Stimulated activated CD8-positive, alpha-beta memory T cell treated with anti-CD3 and anti-CD28 coated beads, Interleukin-4, amount 100 ng/mL, for 4 hours (primary cell): ENCODE data around the gene METTL21C.

Source experiments
- DNase-seq, 2 donors: peaks; one replicate each; pipeline ENCODE4 v3.0.0-alpha.2; 2020; ENCODE audit warnings: low read depth in 2 of 2, low spot score in 1 of 2

Gene METTL21C

DNA sequence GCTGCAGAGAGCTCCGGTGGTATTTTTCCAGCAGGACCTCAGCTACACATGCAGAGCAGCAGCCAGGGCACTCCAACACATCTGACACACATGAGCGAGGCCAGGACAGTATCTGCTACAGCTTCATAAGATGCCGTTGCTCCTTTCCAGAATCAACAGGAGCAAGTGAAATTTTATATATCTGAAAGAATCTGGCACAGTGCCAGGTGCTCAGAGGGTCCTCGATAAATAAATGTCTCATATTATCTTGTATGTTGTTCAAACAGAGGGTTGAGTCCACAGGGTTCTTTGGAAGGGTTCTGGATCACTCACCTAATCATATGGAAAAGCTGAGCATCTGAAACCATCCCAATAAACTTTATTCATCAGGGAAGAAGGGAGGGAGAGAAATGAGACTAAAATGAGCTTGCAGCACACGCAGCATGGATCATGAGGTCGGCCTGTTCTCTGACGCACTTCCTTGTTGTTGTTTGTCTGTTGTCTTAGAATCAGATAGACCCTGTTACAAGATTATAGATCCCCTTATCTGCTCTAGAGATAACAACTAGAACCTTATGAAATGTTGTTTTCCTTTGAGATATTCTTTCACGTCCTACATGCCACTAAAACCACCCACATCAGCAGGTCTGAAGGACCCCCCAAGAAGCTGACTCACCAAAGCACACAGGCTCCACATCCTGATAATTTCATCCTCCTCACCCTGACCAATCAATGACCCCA is 3.2 kb upstream of the METTL21C start:
- DNase-seq: no peak

DNA sequence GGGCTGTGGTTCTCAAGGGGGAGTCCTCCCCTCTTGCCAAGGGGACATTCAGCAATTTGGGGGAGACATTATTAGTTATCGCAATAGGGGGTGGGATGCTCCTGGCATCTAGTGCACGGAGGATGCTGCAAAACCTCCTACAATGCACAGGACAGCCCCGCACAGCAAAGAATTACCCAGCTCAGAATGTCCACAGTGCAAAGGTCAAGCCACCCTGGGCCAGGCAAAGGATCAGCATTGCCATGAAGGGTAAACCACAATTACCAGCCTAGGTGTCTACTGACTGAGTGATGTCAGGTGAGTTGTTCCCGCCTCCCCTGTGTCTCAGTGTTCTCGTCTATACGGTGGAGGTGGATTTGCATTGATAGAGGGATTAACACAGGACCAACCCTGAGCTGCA is 2.4 kb upstream of the METTL21C start:
- DNase-seq: no peak

DNA sequence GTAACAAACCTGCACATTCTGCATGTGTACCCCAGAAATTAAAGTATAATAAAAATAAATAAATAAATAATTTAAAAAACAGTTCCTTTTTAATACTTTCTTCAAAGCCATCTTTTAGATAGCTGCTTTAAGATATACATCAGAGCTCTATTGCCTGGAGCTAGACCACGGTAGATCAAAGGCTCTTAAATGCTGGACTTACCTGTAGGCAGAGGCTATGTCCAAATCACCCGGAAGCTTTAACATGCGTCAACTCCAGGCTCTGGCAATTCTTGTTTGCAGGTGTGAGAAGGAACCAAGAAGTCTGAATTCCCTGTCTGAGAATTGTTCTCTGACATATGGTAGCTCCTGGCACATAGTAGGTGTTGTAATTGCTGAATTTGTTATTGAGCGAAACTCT is 1.6 kb upstream of the METTL21C start:
- DNase-seq: no peak

DNA sequence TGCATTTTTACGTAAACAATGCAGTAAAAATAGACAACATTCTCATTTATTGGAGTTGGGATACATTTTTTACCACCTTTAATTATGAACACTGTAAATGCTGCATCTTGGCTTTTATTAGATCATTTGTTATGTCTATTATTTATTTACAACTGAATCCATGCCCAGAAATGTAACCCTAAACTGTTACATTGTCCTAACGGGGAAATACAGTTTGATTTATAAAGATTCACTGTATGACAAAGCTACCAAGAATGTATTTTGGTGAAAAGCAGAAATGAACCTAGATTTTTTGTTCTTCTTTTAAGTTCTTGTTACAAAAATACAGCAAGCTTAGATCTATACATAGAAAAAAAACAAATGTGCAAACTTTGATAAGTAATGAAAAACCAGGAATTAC is 1.1 kb downstream of the METTL21C start:
- DNase-seq: no peak

DNA sequence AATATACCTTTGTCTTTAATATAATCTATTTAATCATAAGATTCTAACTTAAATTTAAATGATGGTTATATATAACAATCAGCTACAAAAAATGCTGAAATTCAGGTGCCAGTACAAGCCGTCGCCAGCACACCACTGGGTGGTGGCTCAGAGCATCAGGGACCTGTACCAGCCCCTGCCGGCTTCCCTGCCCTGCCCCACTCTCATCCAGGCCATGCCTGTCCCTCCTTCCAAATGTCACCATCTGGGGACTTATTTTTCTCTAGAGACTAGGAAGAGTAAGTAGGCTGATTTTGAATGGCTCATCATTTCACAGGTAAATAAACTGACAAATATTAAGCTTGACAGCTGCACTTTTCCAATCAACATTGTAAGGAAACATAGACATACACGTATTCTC is 1.6 kb downstream of the METTL21C start:
- no peak for DNase-seq

DNA sequence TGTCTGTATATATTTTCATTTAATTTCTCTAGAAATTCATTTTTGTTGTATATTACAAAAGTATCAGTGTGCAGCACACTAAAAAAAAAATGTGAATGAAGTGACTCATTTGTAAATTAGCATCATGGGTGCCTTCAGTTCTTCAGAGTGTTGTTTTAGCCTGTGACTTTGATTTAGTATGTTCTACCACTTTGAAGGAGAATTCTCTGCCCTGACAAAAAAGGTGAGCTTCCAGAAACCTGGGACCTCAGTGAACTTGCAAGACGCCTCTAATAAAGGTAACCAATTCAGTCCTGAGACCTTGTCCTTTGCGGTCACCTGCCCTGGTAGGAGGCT is 2.4 kb downstream of the METTL21C start:
- DNase-seq: no peak

DNA sequence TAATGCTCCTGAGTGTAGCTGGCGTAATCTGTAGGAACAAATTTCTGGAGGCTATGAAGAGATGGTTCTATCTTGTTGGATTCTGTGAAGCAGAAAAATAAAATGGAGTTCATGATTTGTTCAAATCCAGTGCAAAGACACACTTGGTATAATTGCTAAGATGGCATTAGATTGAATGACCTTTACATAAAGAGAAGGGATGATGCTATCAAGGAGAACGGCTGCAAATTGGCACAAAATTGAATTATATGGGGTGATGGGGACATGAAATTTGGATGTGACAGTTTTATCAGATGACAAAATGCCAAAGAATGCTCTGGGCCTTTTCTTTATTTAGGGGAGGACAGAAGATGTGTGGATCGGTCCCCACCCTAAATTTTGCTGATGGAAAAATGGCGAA is 4.0 kb downstream of the METTL21C start:
- no peak for DNase-seq

DNA sequence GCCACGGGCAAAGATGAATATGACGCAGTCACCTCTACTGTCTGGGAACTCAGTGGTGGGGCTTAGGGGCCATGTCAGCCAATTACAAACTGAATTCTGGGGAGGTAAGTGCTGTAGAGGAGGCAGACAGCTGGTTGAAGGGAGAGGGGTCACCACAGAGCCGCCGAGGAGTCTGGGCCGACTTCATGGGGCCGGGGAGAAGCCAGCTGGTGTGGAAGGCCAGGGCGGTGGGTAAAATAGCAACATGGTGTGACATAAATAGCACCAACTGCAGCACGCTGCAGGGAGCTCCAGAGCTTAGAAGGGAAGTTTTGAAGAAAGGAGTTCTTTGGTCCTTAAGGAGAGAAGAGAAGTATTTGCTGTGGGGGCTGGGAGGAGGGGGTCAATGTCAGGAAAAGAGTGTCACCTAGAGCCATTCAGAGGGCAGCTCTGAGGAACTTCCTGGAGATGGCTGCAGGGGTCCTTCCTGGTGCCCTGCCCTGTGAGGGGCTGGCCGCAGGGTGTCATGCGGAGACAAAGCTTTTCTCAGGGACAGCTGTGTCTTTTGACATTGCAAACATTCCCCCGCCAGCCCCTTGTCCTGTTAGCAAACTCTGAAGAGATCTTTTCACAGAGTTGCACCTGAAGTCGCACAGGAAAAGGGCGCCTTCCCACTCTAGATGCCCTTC is 6.4 kb downstream of the METTL21C start:
- DNase-seq: no peak

DNA sequence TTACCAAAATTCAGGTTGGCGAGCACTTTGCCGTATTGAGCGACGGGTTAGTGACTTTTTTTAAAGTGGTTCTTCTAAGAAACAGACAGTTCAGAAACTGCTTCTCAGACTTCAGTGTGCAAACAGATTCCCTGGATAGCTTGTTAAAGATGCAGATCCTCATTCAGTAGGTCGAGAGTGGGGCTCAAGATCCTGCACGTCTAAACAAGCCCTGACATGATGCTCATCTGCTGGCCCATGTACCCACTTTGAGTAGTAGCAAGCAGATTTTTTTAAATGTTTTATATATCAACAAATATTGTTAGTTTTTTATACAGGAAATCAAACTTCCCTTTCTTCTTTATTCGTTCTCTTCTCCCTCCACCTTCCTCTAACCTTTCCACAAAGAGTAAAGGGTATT is 7.3 kb downstream of the METTL21C start:
- no peak for DNase-seq

DNA sequence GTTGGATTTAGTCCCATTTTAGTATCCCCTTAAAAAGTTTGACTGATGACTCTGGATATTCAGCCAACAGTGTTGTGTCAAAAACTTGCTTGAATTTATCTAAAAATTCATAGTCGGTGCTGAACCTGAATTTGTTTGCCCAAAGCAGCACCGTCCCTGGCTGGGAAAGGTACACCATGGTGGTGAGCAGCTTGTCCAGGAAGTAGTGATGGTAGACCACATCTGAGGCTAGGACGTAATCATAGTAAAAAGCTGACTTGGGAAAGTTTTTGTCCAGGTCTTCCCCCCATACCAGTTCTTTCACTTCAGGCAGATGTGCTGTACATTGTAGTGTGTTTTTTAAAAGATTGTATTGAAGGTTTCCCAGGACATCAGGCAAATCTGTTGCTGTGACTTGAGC is 8.8 kb downstream of the METTL21C start:
- DNase-seq: no peak

DNA sequence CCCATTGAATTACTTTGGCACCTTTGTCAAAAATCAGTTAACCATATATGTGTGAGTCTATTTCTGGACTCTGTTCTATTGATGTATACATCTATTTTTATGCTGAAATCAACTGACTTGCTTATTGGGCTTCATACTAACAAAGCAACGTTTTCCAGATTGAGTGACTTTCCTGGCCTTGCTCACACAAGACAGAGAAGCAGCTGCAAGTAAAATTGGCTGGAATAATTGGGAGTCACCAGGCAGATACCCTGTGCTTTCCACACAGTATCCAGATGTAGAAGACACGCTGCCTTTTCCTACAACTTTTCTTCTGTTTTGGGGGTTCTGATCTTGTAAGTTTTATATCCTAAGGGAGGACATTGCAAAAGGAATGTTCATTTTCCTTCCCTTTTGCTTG is 11.2 kb downstream of the METTL21C start:
- DNase-seq: no peak

DNA sequence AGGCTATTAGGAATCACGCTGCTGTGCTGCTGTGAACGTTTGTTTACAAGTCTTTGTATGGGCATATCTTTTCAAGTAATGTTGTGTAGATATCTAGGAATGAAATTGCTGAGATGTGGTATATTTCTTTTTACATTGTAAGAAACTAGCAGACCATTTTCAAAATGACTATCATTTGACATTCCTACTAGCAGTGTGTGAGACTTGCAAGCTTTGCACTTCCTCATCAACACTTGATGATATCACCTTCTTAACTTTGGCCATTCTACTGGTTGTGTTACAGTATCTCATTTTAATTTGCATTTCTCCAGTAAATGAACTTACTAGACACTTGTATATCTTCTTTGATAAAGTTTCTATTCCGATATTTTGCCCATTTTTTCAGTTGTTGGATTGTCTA is 12.1 kb downstream of the METTL21C start:
- DNase-seq: no peak

DNA sequence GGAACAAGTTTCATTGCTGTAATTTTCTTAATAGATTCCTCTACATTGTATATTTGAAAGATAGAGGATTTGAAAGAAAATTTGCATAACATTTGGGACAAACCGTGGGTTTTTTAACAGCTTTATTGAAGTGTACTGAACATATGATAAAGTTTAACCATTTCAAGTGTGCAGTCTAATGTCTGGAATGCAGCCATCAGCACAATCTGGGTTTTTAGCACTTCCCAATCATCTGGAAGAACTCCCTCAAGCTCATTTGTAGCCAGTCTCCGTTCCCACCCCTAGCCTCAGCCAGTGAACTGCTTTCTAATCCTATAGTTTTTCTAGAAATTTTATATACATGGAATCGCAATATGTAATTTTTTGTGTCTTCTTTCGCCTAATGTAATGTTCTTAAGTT is 12.6 kb downstream of the METTL21C start:
- no peak for DNase-seq

DNA sequence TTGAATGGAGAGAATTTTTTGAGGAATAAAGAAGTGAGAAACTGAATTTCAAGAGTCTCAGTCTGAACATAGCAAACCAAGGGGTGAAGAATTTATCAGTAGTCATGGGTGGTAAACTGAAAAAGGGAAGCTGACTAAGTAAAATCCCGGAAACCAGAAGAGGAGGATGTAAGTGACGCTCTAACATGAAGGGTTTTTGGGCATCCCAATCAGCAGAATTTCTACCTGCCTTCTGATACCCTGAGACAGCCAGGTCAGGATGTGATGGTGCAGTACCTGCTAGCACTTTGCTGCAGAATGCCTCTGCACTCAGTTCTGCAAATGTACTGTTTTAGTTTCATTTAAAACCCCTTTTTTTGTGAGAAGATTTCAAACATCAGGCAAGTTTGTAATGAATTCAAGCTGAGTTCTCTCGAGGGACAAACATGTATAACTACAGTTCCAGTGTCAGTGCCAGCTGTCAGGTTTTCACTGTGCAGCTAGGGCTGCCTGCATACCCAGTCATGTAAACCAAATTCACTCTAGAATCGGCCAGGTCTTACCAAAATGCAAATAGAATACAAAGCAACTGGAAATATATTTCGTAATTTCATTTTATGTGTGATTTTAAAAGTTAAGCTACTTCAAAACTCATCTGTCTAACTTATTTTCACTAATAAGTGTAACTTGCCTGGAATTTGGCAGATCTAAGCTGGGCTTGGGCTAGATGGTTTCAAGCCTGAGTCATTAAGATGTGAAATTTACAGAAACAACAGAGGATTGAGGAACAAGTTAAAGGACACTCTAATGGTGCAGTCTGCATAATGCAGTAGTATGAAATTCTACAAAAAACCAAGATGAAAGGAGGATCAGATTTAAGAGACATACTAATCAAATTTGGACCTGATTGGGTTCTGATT is 13.8 kb downstream of the METTL21C start:
- DNase-seq: no peak

DNA sequence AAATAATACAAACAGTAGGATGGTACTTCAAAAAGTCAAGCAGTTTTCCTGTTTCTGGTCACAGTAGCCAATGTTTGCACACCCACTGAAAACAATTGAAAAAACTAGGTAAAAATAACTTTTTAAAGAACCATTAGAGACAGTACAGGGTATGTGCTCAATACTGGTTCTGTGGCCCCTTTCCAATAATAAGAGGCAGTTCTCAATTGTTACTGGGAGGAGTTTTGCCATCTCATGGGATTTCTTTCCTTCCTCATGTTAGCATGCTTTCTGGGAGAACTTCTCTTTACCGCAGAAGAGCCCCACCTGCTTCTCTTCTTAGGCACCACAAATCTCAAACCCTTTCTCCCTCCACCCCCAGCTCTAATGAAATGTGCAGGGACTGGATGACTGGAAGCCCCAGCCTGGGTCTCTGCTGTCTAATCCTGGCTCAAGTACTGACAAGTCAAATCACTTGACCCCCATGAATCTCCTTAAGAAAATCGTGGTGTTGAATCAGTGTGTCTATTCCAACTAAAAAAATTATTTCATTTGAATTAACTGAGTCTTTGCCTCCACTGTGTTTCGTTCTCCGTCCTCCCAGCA is 14.6 kb downstream of the METTL21C start:
- DNase-seq: no peak

DNA sequence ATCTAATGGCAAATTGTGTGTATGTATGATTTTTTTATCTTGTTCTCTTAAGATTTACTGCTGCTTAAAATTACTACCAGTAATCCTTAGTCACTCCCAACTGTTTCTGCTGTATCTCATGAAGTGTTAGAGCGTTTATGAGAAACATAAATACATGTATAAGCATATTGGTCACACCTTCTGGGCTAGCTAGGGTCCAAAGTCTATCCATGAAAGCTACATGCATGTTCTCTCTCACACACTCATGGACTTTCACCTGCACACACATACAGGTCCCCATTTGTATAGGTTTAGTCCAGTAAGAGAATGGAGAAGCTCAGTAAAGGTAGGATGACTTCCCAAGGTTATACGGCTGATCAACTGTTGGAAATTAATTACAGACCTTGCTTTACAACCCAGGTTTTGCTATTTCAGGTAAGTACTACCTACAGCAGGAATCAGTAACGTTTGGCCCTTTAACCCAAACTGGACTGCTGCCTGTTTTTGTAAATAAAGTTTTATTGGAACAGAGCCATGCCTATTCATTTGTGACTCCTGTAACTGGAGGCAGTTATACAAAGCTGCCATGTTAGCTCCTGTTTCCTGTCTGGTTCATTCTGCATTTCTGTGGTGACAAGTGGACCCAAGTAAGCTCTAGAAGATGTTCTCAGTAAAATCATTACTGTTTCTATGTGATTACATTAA is 15.3 kb downstream of the METTL21C start:
- no peak for DNase-seq

DNA sequence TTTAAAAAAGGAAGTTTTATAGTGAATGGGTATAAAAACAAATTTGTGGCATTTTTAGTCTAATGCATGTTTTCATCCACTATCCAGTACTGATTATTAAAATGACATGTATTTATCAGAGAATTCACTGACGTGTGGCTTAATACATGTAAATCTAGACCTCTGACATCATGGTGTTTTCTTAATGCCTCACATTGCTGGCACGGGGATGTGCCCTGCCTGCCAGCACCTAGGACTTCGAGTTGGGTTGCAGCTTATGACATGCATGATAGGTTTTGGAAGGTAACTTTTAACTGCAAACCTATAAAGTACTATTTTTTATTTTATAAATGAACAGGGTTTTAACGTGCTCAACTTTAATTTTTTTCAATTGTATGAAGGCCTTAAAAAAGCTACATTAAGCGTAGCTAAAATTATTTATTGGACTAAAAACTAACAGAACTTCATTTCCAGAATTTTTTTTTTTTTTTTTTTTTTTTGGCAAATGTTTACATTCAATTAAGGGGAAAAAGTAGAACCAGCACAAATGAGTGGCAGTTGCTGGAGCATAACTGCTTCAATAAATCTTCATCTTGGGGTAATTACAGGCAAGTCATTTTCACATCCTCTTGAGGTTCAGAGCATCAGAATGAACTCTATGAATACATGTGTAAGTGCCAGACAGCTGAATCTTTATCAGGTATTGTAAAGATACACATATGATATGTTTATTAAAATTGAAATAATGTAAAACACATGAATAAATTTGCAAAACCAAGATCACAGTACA is 16.3 kb downstream of the METTL21C start:
- no peak for DNase-seq

DNA sequence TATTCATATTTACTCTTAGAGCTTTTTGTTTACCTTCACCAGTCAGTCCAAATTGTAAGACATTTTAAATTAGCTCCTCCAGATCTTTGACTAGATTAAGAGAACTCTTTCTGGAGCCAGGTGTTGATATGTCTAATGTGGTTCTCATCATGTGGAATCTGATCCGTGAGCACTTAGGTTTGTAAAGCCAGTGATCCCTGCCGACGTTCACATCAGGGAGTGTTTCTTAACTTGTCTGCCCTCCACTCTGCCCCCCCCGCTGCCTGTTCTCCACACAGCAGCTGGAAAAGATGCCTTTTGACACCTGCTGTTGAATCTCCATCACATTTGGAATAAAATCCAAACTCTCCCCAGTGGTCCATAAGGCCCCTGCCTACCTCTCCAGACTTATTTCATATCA is 17.7 kb downstream of the METTL21C start:
- no peak for DNase-seq

DNA sequence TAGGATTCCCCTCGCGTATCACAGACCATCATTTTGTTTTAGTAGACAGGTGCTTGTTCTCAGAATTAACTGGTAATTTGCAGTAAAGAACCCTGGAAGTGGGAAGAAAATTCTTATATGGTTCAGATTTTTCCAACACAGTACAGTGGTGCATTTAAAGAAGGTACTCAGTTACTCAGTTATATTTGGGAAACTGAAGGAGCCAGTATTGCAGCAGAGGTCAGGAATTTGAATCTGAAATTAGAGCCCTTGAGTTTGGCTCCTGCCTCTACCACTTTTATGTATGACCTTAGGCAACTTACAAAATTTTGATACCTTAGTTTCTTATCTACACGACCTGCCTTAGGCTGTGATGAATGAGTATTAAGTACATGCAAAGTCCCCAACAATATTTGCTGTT is 19.7 kb downstream of the METTL21C start:
- DNase-seq: no peak

DNA sequence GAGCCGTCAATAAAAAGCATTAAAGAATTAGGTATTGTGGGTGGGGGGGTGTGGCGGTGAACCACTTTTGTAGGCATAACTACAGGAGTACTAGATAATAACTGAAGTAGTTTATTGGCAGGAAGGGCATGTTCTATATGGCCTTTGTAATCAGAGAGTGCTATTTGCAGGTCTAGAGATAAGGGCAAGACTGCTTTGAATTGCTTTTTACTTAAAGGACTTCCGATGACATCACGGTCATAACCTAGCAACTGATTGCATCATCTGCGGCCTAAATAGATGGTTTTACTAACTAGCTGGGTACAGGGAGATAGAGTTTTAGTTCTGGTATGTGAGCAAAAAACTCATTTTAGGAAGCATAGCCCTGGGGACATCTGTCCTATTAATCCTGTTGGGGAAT is 24.7 kb downstream of the METTL21C start:
- DNase-seq: no peak

DNA sequence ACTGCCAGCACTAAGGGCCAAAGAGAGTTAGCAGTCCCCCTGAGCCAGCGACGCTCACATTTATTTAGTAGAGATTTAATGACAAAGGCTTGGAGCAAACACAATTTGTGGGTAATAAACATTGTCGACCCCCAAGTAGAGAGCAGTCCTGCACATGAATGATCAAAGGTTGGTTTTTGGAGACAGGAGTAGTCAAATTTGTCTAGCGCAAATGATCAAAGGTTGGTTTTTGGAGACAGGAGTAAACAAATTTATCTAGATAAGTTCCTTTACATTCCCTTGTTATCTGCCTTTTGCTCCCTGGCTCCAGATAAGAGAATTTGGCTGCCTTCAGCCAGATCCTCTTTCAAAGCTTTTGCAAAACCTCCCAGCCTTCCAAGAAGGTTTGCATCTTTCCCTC is 26.9 kb downstream of the METTL21C start:
- DNase-seq: no peak
